AG09309 (cell line): ENCODE data around the gene JAG1.

Experiments
- DNase-seq: peaks from one replicate; pipeline ENCODE4 v3.0.0-alpha.2; 2010; ENCODE audit warnings: low read depth
- H3K4me3 ChIP-seq: 2 replicates; pipeline ENCODE4 v1.5.1; 2011; ENCODE audit warnings: mild to moderate bottlenecking, low read depth, low read length, moderate library complexity; ENCODE audit not compliant: control insufficient read depth
- TF ChIP-seq, protein P1 (sequence below): IDR thresholded peaks from 2 replicates; pipeline ENCODE4 v1.5.1; 2011; ENCODE audit warnings: mild to moderate bottlenecking, low read depth, low read length, inconsistent platforms; ENCODE audit not compliant: insufficient read depth, control insufficient read depth; ENCODE audit errors: missing control alignments

The JAG1 gene

DNA sequence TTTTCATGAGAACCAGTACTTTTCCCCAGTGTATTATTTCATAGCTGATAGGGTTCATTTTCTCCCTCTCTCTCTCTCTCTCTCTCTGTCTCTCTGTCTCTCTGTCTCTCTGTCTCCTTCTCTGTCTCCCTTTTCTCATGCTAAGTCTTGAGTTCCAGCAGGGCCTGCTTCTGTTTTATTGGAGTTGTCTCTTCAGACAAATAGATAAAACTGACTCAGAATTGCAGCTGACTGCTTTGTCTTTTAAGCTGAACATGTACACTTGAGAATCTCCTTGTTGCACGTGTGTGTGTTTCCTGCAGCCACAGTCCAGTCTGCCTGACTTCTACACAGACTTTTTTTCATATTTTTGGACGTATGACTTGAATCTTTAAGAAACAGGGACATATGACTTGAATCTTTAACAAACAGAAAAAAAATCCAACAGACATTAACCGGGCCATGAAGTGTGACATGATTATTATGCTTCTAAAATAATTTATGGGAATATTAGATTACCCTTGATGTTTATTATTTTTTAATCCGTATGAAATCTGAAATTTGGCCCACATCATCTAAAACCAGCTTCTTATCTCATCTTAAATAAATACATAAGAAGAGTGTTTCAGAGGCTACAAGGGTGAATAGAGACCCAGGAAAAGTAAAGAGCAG is 71.5 kb downstream of the JAG1 start:
- DNase-seq = no peak
- TF ChIP-seq, protein P1, sequence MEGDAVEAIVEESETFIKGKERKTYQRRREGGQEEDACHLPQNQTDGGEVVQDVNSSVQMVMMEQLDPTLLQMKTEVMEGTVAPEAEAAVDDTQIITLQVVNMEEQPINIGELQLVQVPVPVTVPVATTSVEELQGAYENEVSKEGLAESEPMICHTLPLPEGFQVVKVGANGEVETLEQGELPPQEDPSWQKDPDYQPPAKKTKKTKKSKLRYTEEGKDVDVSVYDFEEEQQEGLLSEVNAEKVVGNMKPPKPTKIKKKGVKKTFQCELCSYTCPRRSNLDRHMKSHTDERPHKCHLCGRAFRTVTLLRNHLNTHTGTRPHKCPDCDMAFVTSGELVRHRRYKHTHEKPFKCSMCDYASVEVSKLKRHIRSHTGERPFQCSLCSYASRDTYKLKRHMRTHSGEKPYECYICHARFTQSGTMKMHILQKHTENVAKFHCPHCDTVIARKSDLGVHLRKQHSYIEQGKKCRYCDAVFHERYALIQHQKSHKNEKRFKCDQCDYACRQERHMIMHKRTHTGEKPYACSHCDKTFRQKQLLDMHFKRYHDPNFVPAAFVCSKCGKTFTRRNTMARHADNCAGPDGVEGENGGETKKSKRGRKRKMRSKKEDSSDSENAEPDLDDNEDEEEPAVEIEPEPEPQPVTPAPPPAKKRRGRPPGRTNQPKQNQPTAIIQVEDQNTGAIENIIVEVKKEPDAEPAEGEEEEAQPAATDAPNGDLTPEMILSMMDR = no peak
- H3K4me3 ChIP-seq = no peak overlapping the region

DNA sequence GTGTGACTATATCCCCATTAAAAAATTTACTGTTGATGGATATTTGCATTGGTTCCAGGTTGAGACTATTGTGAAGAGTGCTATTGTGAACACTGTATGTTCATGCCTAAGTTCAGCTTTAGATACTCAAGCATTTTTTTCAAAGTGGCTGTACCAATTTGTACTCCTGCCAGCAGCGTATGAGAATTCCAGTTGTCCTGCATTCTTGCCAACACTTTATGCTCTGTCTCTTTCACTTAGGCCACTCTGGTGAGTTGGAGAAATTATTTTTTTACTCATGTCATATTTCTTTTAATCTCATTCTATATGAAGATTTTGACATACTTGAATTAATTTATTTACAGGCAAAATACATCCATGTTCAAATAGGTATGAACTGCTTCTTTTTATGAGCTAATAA is 76.2 kb downstream of the JAG1 start:
- TF ChIP-seq, protein P1 = no peak
- DNase-seq = no peak
- no peak overlapping the region for H3K4me3 ChIP-seq

GRCh38 chr20:10596710-10597121 is 77.1 kb downstream of the JAG1 start:
- H3K4me3 ChIP-seq = no peak overlapping the region
- no peak for DNase-seq
- TF ChIP-seq, protein P1 = no peak

DNA sequence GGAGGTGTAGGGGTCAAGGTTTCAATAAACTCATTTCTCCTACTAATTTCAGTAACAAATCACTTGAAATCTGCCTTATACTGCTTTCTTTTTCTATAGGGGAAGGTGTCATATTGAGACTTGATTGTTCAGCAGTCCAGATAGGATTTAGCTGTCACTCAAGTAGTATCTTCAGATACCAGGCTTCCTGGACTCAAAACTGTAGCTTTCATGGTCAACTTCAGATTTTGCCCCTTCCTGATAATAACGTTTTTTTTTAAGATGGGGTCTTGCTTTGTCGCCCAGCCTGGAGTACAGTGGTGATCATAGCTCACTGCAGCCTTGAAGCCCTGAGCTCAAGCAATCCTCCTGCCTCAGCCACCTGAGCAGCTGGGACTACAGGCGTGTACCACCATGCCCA is 77.8 kb downstream of the JAG1 start:
- DNase-seq = no peak
- TF ChIP-seq, protein P1 = no peak
- no peak overlapping the region for H3K4me3 ChIP-seq

- DNase-seq = no peak
- no peak overlapping the region for H3K4me3 ChIP-seq
- TF ChIP-seq, protein P1 = no peak
Measured at GRCh38 chr20:10595266-10595665, 78.5 kb downstream of the JAG1 start.

DNA sequence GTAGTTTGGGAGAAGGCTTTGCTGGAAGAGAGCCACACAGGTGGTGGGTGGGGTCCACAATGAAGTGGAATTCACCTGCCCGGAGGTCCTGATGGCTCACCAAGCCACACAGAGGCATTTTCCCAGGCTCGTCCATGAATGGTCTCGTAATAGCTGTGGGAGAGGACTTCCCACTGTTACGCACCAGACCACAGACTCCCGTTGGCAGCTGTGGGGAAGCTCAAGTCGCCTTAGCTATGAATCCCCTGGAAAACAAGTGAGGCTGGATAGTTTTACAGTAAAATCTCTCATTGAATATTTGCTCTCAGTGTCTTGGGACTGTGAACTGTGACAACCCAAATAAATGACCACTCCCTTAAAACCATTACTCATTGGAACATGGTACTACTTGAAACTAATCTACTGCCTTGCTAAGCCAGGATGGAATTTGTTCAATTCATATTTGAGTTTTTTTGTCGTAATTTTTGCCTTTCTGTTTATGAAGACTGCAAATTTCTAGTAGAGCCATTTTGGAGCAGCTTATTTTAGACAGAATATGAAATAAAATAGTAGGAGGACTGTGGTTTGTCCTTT is 79.4 kb downstream of the JAG1 start:
- H3K4me3 ChIP-seq = no peak overlapping the region
- DNase-seq = no peak
- TF ChIP-seq, protein P1 = no peak
